ENCODE measurements around the gene TRIM2.

The TRIM2 gene

GRCh38 chr4:153183146-153183545 is 21.1 kb upstream of the TRIM2 start:
- Histone ChIP-seq H3K4me2 (no peak overlapping the region), H3K79me2 (ENCODE audit: insufficient read depth, low read depth) (no peaks in the 10 kb centered on the region), H3K4me1 (ENCODE audit: low read depth, poor library complexity, severe bottlenecking) (no peaks in the 10 kb centered on the region), H3K27me3 (ENCODE audit: insufficient read depth, low read depth) (no peaks in the 10 kb centered on the region), H2AFZ (ENCODE audit: low read depth) (no peak overlapping the region), H3K36me3 (ENCODE audit: insufficient read depth) (no peaks in the 10 kb centered on the region), H4K20me1 (ENCODE audit: insufficient read depth) (no peaks in the 10 kb centered on the region), H3K9ac (no peak overlapping the region), H3K27ac (no peak overlapping the region), H3K4me3 (IDR thresholded peaks at IDR 0.05; ENCODE audit: insufficient read depth, low read depth, low read length) (no peak overlapping the region)
- TF ChIP-seq CTCF (conservative IDR thresholded peaks at IDR 0.05; ENCODE audit: low read depth, low read length), result no peak

- Histone ChIP-seq H3K9ac (no peak overlapping the region), H4K20me1 (ENCODE audit: insufficient read depth) (no peaks in the 10 kb centered on the region), H3K4me3 (IDR thresholded peaks at IDR 0.05; ENCODE audit: insufficient read depth, low read depth, low read length) (no peak overlapping the region), H3K36me3 (ENCODE audit: insufficient read depth) (no peaks in the 10 kb centered on the region), H3K4me1 (ENCODE audit: low read depth, poor library complexity, severe bottlenecking) (no peaks in the 10 kb centered on the region), H2AFZ (ENCODE audit: low read depth) (no peak overlapping the region), H3K27me3 (ENCODE audit: insufficient read depth, low read depth) (no peaks in the 10 kb centered on the region), H3K27ac (no peak overlapping the region), H3K4me2 (no peak overlapping the region), H3K79me2 (ENCODE audit: insufficient read depth, low read depth) (no peaks in the 10 kb centered on the region)
- no peak for TF ChIP-seq CTCF (conservative IDR thresholded peaks at IDR 0.05; ENCODE audit: low read depth, low read length)
Observed at GRCh38 chr4:153185331-153185852, 18.9 kb upstream of the TRIM2 start.

- H3K79me2 ChIP-seq (ENCODE audit: insufficient read depth, low read depth), result no peaks in the 10 kb centered on the region
- H3K4me2 ChIP-seq, result no peak overlapping the region
- no peak for TF ChIP-seq CTCF (conservative IDR thresholded peaks at IDR 0.05; ENCODE audit: low read depth, low read length)
- H3K27me3 ChIP-seq (ENCODE audit: insufficient read depth, low read depth), result no peaks in the 10 kb centered on the region
- H3K4me1 ChIP-seq (ENCODE audit: low read depth, poor library complexity, severe bottlenecking), result no peaks in the 10 kb centered on the region
- H4K20me1 ChIP-seq (ENCODE audit: insufficient read depth), result no peaks in the 10 kb centered on the region
- no peaks in the 10 kb centered on the region for H3K36me3 ChIP-seq (ENCODE audit: insufficient read depth)
- H2AFZ ChIP-seq (ENCODE audit: low read depth), result no peak overlapping the region
- no peak overlapping the region for H3K4me3 ChIP-seq (IDR thresholded peaks at IDR 0.05; ENCODE audit: insufficient read depth, low read depth, low read length)
- H3K9ac ChIP-seq, result no peak overlapping the region
- H3K27ac ChIP-seq, result no peak overlapping the region
Observed at GRCh38 chr4:153186046-153186728, 18.1 kb upstream of the TRIM2 start.

GRCh38 chr4:153189016-153189801 is 15.0 kb upstream of the TRIM2 start:
- Histone ChIP-seq H3K4me3 (IDR thresholded peaks at IDR 0.05; ENCODE audit: insufficient read depth, low read depth, low read length) (no peak overlapping the region), H3K27ac (no peak overlapping the region), H2AFZ (ENCODE audit: low read depth) (no peak overlapping the region), H3K27me3 (ENCODE audit: insufficient read depth, low read depth) (no peaks in the 10 kb centered on the region), H3K79me2 (ENCODE audit: insufficient read depth, low read depth) (no peaks in the 10 kb centered on the region), H3K9ac (no peak overlapping the region), H3K36me3 (ENCODE audit: insufficient read depth) (no peaks in the 10 kb centered on the region), H3K4me1 (ENCODE audit: low read depth, poor library complexity, severe bottlenecking) (no peaks in the 10 kb centered on the region), H4K20me1 (ENCODE audit: insufficient read depth) (no peaks in the 10 kb centered on the region), H3K4me2 (no peak overlapping the region)
- no peak for TF ChIP-seq CTCF (conservative IDR thresholded peaks at IDR 0.05; ENCODE audit: low read depth, low read length)
